GM12873 (cell line): ENCODE measurements around the gene RNF144A.

Experiments used
- TF ChIP-seq, protein P1 (sequence below): IDR thresholded peaks from 2 replicates; pipeline ENCODE4 v1.5.1; 2012; ENCODE audit warnings: low read depth, mild to moderate bottlenecking, moderate library complexity, low read length, control low read depth; ENCODE audit not compliant: insufficient read depth; ENCODE audit errors: missing control alignments

RNF144A gene

GRCh38 chr2:6937157-6937556 lies 19.9 kb downstream of the RNF144A start:
- TF ChIP-seq, protein P1, sequence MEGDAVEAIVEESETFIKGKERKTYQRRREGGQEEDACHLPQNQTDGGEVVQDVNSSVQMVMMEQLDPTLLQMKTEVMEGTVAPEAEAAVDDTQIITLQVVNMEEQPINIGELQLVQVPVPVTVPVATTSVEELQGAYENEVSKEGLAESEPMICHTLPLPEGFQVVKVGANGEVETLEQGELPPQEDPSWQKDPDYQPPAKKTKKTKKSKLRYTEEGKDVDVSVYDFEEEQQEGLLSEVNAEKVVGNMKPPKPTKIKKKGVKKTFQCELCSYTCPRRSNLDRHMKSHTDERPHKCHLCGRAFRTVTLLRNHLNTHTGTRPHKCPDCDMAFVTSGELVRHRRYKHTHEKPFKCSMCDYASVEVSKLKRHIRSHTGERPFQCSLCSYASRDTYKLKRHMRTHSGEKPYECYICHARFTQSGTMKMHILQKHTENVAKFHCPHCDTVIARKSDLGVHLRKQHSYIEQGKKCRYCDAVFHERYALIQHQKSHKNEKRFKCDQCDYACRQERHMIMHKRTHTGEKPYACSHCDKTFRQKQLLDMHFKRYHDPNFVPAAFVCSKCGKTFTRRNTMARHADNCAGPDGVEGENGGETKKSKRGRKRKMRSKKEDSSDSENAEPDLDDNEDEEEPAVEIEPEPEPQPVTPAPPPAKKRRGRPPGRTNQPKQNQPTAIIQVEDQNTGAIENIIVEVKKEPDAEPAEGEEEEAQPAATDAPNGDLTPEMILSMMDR: no peak

DNA sequence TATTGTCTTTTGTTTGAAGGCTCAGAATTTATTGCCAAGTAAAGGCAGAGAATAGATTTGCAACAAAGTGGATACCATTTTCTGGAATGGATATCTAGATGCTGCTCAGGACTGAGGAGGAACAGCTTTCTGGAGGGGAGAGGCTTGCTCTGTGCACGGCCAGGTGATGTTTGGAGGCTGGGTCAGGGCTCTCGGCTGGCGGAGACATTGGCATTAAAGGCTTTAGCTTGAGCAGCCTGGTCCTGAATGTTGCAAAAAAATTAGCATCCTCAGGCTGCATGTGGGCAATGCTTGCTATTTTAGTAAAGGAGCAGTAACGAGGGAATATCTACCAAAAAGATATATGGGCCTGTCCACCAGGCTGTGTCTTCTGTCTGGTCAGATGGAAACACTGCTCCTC lies 20.4 kb downstream of the RNF144A start:
- TF ChIP-seq, protein P1: no peak

DNA sequence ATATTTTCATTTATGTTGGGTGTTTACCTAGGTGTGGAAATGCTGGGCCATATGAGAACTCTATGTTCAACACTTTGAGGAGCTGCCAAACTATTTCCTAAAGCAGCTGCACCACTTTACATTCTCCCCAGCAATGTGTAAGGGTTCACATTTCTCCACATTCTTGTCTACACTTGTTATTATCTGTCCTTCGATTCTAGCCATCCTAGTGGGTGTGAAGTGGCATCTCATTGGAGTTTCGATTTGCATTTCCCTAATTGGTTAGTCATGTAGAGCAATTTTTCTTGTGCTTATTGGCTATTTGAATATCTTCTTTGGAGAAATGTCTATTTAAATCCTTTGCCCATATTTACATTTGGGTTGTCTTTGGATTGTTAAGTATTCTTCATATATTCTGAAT lies 21.9 kb downstream of the RNF144A start:
- TF ChIP-seq, protein P1: no peak

- TF ChIP-seq, protein P1: no peak
These were observed 23.6 kb downstream of the RNF144A start for GRCh38 chr2:6940820-6941219.

- TF ChIP-seq, protein P1: no peak
These were observed 24.3 kb downstream of the RNF144A start for GRCh38 chr2:6941299-6942046.

GRCh38 chr2:6942848-6943247 lies 25.6 kb downstream of the RNF144A start:
- TF ChIP-seq, protein P1: no peak

DNA sequence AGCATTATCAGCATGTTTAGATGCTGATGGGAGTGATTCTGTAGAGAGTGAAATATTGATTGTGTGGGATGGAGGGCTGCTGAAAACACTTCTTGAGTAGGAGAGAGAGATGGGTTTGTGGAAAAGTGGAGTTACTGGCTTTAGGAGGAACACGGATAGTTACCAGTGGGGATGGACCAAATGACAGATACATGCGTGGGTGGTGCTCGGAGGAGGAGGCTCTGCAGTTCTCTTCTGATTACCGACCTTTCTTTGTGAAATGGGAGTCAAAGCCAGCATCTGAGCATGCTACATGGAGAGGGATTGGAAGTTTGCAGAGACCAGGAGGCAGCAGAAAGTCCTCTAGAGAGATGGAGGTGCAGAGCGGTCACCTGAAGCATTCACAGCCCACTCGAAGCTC lies 26.3 kb downstream of the RNF144A start:
- TF ChIP-seq, protein P1: no peak
